Uterus (tissue), 2 donors: ENCODE measurements around the gene GLRA3.

Experiments used
- POLR2A ChIP-seq, 2 donors: fragments of 450-650 bp; IDR thresholded peaks; one replicate each; pipeline ENCODE4 v1.6.1; 2016; ENCODE audit warnings: antibody characterized with exemption in 2 of 2, mild to moderate bottlenecking in 1 of 2, moderate library complexity in 1 of 2
- TF ChIP-seq, protein P1 (sequence below), 4 experiments: fragments of 200-600 bp in 2 of 4; fragments of 450-650 bp in 2 of 4; sonication (generic) in 2 of 4; IDR thresholded peaks; one replicate each; pipeline ENCODE4 v1.5.1; 2016 to 2019; ENCODE audit warnings: antibody characterized with exemption in 4 of 4, mild to moderate bottlenecking in 2 of 4, moderate library complexity in 1 of 4

GRCh38 chr4:174813292-174813691 is 15.8 kb downstream of the GLRA3 start:
- TF ChIP-seq, protein P1, sequence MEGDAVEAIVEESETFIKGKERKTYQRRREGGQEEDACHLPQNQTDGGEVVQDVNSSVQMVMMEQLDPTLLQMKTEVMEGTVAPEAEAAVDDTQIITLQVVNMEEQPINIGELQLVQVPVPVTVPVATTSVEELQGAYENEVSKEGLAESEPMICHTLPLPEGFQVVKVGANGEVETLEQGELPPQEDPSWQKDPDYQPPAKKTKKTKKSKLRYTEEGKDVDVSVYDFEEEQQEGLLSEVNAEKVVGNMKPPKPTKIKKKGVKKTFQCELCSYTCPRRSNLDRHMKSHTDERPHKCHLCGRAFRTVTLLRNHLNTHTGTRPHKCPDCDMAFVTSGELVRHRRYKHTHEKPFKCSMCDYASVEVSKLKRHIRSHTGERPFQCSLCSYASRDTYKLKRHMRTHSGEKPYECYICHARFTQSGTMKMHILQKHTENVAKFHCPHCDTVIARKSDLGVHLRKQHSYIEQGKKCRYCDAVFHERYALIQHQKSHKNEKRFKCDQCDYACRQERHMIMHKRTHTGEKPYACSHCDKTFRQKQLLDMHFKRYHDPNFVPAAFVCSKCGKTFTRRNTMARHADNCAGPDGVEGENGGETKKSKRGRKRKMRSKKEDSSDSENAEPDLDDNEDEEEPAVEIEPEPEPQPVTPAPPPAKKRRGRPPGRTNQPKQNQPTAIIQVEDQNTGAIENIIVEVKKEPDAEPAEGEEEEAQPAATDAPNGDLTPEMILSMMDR (IDR thresholded peaks at IDR 0.05): no peak
- no peak for TF ChIP-seq POLR2A (IDR thresholded peaks at IDR 0.05)
